Panc1 (cell line): ENCODE data around the gene RNF144A.

ENCODE experiments used
- SIN3A ChIP-seq: IDR thresholded peaks from 2 replicates; pipeline ENCODE4 v1.6.1; 2012; ENCODE audit warnings: low read depth, mild to moderate bottlenecking, low read length, moderate library complexity, borderline replicate concordance; ENCODE audit not compliant: insufficient read depth
- TF ChIP-seq, protein P1 (sequence below): fragments of 450-650 bp; IDR thresholded peaks from 2 replicates; pipeline ENCODE4 v1.5.1; 2017; ENCODE audit warnings: mild to moderate bottlenecking

DNA sequence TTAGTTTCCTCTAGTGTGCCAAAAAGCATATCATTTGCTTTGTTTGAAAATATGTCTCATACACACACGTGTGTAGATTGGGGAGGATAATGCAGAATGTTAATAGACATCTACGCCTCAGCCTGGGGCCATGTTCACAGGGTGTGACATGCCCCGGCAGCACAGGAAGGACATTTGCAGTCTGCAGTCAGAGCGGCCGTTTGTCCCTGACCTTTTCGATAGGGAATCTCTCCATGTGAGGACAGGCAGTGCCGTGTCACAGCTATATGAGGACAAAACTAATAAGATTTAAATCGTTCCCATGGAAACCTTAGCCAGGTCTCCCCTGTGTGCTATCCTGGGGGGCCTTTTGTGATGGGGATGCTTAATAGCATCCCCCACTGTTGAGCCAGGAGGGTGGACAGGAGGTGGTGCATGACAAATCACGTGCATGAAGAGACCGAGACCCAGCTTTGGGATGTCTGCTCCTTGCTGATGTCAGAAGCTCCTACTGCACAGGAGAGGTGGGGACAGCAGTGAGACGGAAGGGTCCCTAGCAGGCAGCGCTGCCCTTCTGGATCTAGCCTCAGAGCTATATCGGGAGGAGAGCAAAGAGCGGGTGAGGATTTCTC lies 100.6 kb downstream of the RNF144A start:
- TF ChIP-seq, protein P1, sequence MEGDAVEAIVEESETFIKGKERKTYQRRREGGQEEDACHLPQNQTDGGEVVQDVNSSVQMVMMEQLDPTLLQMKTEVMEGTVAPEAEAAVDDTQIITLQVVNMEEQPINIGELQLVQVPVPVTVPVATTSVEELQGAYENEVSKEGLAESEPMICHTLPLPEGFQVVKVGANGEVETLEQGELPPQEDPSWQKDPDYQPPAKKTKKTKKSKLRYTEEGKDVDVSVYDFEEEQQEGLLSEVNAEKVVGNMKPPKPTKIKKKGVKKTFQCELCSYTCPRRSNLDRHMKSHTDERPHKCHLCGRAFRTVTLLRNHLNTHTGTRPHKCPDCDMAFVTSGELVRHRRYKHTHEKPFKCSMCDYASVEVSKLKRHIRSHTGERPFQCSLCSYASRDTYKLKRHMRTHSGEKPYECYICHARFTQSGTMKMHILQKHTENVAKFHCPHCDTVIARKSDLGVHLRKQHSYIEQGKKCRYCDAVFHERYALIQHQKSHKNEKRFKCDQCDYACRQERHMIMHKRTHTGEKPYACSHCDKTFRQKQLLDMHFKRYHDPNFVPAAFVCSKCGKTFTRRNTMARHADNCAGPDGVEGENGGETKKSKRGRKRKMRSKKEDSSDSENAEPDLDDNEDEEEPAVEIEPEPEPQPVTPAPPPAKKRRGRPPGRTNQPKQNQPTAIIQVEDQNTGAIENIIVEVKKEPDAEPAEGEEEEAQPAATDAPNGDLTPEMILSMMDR: no peak
- no peak for TF ChIP-seq SIN3A
